GM19324 (cell line): ENCODE results near the gene HRG.

Source experiments
- ATAC-seq: cut with Tn5 transposase; IDR thresholded peaks from one replicate; pipeline ENCODE4 v1.9.1; 2021; ENCODE audit warnings: mild to moderate bottlenecking, moderate library complexity; ENCODE audit not compliant: unreplicated experiment, low FRiP score

The HRG gene

GRCh38 chr3:186637686-186638085, 28.1 kb upstream of the HRG start:
- no peak for ATAC-seq

GRCh38 chr3:186638259-186638658, 27.6 kb upstream of the HRG start:
- no peak for ATAC-seq

GRCh38 chr3:186639778-186640472, 25.9 kb upstream of the HRG start, which contains the start of gene FETUB:
TSS of gene FETUB (plus strand) at chr3:186640399. CDS start at chr3:186640461, 62 bp downstream.
- no peak for ATAC-seq

GRCh38 chr3:186640473-186640818, 25.4 kb upstream of the HRG start:
- ATAC-seq, result no peak

GRCh38 chr3:186640929-186641328, 24.9 kb upstream of the HRG start:
- ATAC-seq, result no peak

- ATAC-seq, result no peak
Measured at GRCh38 chr3:186642014-186642413, 23.8 kb upstream of the HRG start.

GRCh38 chr3:186643493-186643892, 22.3 kb upstream of the HRG start:
- ATAC-seq, result no peak

- no peak for ATAC-seq
Measured at GRCh38 chr3:186644683-186645082, 21.1 kb upstream of the HRG start.

- ATAC-seq, result no peak
Measured at GRCh38 chr3:186646106-186646505, 19.7 kb upstream of the HRG start.

GRCh38 chr3:186646841-186647240, 19.0 kb upstream of the HRG start:
- ATAC-seq, result no peak

GRCh38 chr3:186648851-186649250, 17.0 kb upstream of the HRG start:
- no peak for ATAC-seq

- ATAC-seq, result no peak
Measured at GRCh38 chr3:186651678-186652215, 14.1 kb upstream of the HRG start.

- ATAC-seq, result peak; percentile 86
Measured at GRCh38 chr3:186653080-186653707, 12.6 kb upstream of the HRG start.

- ATAC-seq, result no peak
Measured at GRCh38 chr3:186653984-186654383, 11.8 kb upstream of the HRG start.

GRCh38 chr3:186663361-186664118, 2.3 kb upstream of the HRG start:
- ATAC-seq, result no peak

- ATAC-seq, result no peak
Measured at GRCh38 chr3:186664119-186664495, 1.7 kb upstream of the HRG start.

GRCh38 chr3:186664506-186664905, 1.3 kb upstream of the HRG start:
- no peak for ATAC-seq

GRCh38 chr3:186668426-186668825, 2.6 kb downstream of the HRG start:
- ATAC-seq, result no peak

- ATAC-seq, result no peak
Measured at GRCh38 chr3:186669378-186670084, 3.7 kb downstream of the HRG start.

- ATAC-seq, result no peak
Measured at GRCh38 chr3:186670155-186670554, 4.3 kb downstream of the HRG start.

- ATAC-seq, result no peak
Measured at GRCh38 chr3:186671051-186671450, 5.2 kb downstream of the HRG start.
